ENCODE results near the gene RNF112.

The RNF112 gene

GRCh38 chr17:19464031-19465026 lies 53.3 kb downstream of the RNF112 start:
- H3K4me3 ChIP-seq (ENCODE audit: low read depth, low read length): no peak overlapping the region
- TF ChIP-seq CTCF (IDR thresholded peaks at IDR 0.05; ENCODE audit: insufficient read depth, low read depth, low read length, missing control alignments): no peak
- no peak for DNase-seq (ENCODE audit: low read depth)
